Vagina (tissue), 2 donors: ENCODE results near the gene TAGLN2.

ENCODE experiments used
- CTCF ChIP-seq, 3 experiments: fragments of 450-650 bp in 2 of 3; fragments of 200-600 bp in 1 of 3; sonication (generic) in 1 of 3; IDR thresholded peaks; one replicate each; pipeline ENCODE4 v1.5.1; 2017 to 2019; ENCODE audit warnings: antibody characterized with exemption in 3 of 3, mild to moderate bottlenecking in 2 of 3, moderate library complexity in 2 of 3
- POLR2AphosphoS5 ChIP-seq, 2 donors: sonication (generic); formaldehyde crosslinking; IDR thresholded peaks; one replicate each; pipeline ENCODE4 v1.9.0; 2017; ENCODE audit warnings: antibody characterized with exemption in 2 of 2, mild to moderate bottlenecking in 2 of 2, low read depth in 1 of 2; ENCODE audit not compliant: insufficient read depth in 1 of 2

GRCh38 chr1:159898527-159898926 is 26.8 kb downstream of the TAGLN2 start:
- TF ChIP-seq CTCF (IDR thresholded peaks at IDR 0.05) (no peak), POLR2AphosphoS5 (IDR thresholded peaks at IDR 0.05; ENCODE audit: insufficient read depth in 1 of 2, low read depth in 1 of 2) (no peak)
